Measurements from ENCODE around the gene GJA5. TPM values are rescaled to one million over a fixed set of nuclear protein-coding genes. Genes with fewer than 3 reads are reported as not detected.

Gene GJA5
- total RNA-seq, 1 donor: 0.86 TPM

DNA sequence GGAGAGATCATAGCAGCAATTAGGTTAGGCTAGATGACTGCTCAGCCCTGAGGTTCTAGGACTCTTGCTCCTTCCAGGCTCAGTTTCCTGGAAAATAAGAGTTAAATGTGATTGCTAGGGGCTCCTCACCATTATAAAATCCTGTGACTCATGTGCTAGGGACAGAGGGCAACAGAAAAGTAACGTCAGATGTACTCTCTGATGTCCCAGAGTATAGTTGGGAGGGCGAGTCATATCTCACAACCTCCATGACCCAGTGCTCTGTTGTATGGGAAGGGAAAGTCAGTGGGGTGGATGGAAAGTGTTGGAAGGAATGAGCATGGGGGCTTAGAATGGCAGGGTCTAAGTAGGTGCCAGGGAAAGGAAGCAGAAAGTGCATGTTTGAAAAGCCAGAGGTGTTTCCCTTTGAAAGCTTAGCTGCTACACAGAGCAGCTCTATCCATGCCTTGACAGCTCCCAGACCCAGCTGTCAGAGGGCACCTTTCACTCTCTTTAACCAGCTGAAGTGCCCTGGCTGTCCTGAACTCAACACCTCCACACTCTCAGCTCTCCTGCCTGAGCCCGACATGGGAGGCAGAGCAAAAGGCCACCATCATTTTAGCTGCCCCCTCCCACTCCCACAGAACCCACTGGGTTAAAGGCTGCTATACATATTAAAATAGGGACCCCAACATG lies 11.6 kb downstream of the GJA5 start:
- TF ChIP-seq, protein P1, sequence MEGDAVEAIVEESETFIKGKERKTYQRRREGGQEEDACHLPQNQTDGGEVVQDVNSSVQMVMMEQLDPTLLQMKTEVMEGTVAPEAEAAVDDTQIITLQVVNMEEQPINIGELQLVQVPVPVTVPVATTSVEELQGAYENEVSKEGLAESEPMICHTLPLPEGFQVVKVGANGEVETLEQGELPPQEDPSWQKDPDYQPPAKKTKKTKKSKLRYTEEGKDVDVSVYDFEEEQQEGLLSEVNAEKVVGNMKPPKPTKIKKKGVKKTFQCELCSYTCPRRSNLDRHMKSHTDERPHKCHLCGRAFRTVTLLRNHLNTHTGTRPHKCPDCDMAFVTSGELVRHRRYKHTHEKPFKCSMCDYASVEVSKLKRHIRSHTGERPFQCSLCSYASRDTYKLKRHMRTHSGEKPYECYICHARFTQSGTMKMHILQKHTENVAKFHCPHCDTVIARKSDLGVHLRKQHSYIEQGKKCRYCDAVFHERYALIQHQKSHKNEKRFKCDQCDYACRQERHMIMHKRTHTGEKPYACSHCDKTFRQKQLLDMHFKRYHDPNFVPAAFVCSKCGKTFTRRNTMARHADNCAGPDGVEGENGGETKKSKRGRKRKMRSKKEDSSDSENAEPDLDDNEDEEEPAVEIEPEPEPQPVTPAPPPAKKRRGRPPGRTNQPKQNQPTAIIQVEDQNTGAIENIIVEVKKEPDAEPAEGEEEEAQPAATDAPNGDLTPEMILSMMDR (IDR thresholded peaks at IDR 0.05; ENCODE audit: insufficient read depth, low read depth, low read length): no peak
- no peak overlapping the region for H3K4me3 ChIP-seq (ENCODE audit: low read depth, low read length)
- DNase-seq (ENCODE audit: low read depth): no peak

DNA sequence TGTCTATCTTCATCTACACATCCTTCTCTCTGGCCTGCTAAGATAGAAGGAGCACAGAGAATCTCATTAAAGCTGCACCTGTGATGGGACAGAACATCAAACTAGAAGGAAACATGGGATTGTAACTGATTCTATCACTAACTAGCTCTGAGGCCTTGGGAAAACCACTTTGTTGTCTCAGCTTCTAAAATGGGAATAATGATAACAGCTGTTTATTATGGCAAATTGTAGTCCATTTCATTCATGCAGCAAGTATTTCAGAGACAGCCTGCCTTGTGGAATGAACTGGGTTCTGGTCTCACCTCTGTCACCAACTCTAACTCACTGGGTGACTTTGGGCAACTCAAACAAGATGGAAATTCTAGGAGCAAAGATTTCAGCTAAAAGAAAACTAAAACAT lies 12.4 kb downstream of the GJA5 start:
- TF ChIP-seq, protein P1 (IDR thresholded peaks at IDR 0.05; ENCODE audit: insufficient read depth, low read depth, low read length): no peak
- H3K4me3 ChIP-seq (ENCODE audit: low read depth, low read length): no peak overlapping the region
- no peak for DNase-seq (ENCODE audit: low read depth)

DNA sequence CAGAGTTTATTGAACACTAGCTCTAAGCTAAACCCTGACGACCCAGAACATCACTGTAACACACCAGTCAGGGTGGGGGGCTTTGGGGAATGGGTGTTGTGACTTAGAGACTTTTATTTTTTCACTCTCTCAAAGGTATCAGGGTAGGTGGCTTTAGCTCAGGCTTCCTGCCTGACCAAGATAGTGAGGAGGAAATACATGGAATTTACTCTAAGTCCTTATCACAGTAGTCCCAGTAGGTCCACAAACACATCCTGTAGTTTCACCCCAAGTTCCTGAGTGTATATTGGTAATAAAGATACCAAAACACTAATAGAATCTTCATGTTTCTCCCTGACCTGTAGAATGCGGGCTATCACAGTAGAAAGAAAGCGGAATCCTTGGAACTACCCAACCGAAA lies 15.1 kb downstream of the GJA5 start:
- DNase-seq (ENCODE audit: low read depth): no peak
- no peak overlapping the region for H3K4me3 ChIP-seq (ENCODE audit: low read depth, low read length)
- TF ChIP-seq, protein P1 (IDR thresholded peaks at IDR 0.05; ENCODE audit: insufficient read depth, low read depth, low read length): no peak

DNA sequence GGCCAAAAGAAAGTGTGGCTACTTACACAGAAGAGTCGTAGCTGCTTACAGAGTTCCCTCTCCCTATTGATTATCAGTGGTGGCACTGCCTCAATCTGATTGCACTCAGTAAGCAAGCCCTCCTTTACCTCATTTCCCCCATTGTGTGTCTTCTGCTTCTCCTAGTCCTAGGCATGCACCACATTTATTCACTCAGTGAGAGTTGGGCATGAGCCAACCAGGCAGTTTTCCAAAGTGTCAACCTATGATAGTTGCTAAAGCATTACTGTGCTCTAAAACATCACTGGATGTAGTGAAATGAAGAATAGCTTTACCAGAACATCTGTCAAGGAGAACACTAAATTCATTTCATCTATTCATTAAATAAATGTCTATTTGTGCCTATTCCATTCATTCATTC lies 19.3 kb downstream of the GJA5 start:
- TF ChIP-seq, protein P1 (IDR thresholded peaks at IDR 0.05; ENCODE audit: insufficient read depth, low read depth, low read length): no peak
- DNase-seq (ENCODE audit: low read depth): no peak
- no peak overlapping the region for H3K4me3 ChIP-seq (ENCODE audit: low read depth, low read length)

DNA sequence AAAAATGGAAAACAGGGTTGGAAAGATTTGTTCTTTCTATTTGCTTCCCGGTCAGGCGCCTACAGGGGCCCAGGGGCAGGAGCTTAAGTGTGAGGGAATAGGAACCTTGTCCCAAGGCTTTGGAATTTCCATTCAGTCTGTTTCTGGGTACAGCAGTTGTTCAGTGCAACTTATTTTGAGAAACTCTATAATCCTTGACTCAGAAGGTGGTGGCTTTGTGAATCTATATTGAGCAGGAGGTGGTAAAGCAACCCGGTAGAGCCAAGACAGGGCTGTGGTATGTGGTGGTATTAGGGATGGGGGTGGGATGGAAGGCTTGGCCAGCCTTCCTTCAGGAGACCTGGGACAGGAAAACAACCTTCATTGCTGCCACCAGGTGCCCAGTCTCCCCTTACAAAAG lies 20.0 kb downstream of the GJA5 start:
- no peak overlapping the region for H3K4me3 ChIP-seq (ENCODE audit: low read depth, low read length)
- DNase-seq (ENCODE audit: low read depth): no peak
- TF ChIP-seq, protein P1 (IDR thresholded peaks at IDR 0.05; ENCODE audit: insufficient read depth, low read depth, low read length): no peak

DNA sequence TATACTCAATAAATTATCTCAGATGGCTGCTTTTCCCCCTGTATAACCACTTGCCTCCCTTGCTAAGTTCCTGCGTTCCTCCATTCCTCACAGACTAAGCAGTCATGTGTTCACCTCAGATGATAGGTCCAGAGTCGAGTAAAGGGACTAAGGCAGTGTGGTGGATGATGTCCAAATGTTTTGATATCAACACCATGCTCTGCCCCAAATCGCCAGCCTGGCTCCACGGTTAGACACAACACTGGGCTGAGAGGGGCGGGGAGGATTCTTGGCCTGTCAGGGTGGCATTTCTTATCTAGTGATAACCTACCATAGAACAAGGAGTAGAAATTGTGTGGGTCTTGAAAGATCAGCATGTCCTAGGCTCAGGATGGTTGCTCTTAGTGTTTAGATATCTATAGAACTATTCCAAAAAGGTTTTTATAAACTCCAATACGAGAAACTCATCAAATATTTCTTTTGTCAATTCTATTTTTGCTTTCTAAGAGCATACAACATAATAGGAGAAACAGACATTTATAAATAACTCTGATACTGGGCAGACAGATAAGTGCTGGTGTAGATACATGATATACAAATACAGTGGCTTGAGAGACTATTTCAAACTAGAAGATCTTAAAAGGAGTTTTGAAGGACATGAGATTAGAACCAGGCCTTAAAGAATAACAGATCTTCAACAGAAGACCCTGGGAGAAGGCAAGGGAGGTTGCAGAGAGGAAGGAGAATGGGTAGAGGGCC lies 21.5 kb downstream of the GJA5 start:
- H3K4me3 ChIP-seq (ENCODE audit: low read depth, low read length): no peak overlapping the region
- TF ChIP-seq, protein P1 (IDR thresholded peaks at IDR 0.05; ENCODE audit: insufficient read depth, low read depth, low read length): no peak
- DNase-seq (ENCODE audit: low read depth): no peak
